B cell (primary cell): ENCODE measurements around the gene LCT.

Experiments
- EZH2 ChIP-seq: IDR thresholded peaks from 2 replicates; pipeline ENCODE4 v1.6.1; 2012; ENCODE audit warnings: borderline replicate concordance, low read depth, mild to moderate bottlenecking, moderate library complexity, low read length; ENCODE audit not compliant: insufficient read depth, poor library complexity, severe bottlenecking
- TF ChIP-seq, protein P1 (sequence below): fragments of 200-600 bp; IDR thresholded peaks from one replicate; pipeline ENCODE4 v1.8.0; 2022; ENCODE audit warnings: antibody characterized with exemption, mild to moderate bottlenecking

DNA sequence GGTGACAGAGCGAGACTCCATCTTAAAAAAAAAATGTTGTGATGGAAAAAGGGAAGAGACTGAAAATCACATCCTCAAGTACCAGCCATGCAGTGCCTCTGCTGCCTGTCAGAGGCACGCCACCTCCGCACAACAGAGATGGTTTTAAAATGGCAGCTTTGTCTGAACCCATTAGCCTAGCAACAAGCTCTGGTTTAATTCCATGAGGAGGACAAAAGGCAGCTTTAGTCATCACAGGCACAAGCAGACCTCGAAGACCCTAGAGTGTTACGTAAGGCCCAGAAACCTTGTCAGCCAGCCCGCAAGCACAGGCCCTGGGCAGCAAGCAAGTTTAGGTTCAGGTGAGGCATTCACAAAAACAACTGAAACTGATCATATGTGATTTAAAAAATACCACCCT is 10.4 kb downstream of the LCT start:
- TF ChIP-seq, protein P1, sequence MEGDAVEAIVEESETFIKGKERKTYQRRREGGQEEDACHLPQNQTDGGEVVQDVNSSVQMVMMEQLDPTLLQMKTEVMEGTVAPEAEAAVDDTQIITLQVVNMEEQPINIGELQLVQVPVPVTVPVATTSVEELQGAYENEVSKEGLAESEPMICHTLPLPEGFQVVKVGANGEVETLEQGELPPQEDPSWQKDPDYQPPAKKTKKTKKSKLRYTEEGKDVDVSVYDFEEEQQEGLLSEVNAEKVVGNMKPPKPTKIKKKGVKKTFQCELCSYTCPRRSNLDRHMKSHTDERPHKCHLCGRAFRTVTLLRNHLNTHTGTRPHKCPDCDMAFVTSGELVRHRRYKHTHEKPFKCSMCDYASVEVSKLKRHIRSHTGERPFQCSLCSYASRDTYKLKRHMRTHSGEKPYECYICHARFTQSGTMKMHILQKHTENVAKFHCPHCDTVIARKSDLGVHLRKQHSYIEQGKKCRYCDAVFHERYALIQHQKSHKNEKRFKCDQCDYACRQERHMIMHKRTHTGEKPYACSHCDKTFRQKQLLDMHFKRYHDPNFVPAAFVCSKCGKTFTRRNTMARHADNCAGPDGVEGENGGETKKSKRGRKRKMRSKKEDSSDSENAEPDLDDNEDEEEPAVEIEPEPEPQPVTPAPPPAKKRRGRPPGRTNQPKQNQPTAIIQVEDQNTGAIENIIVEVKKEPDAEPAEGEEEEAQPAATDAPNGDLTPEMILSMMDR: no peak
- TF ChIP-seq EZH2: no peak
